Muscle layer of duodenum (tissue), 2 donors: Measurements from ENCODE around the gene MMP7.

ENCODE experiments used
- H3K27ac ChIP-seq: one replicate; pipeline ENCODE4 v1.7.0; 2013; ENCODE audit warnings: mild to moderate bottlenecking, low read length
- H3K27me3 ChIP-seq: one replicate; pipeline ENCODE4 v1.7.0; 2013; ENCODE audit warnings: low read depth, mild to moderate bottlenecking, control low read depth, low read length
- H3K36me3 ChIP-seq, 2 donors: one replicate each; pipeline ENCODE4 v1.7.0; 2013; ENCODE audit warnings: low read length in 2 of 2, control low read depth in 1 of 2, mild to moderate bottlenecking in 1 of 2; ENCODE audit not compliant: insufficient read depth in 2 of 2, control insufficient read depth in 1 of 2
- H3K4me1 ChIP-seq, 2 donors: one replicate each; pipeline ENCODE4 v1.7.0; 2013; ENCODE audit warnings: low read length in 2 of 2, mild to moderate bottlenecking in 2 of 2, control low read depth in 1 of 2, moderate library complexity in 1 of 2; ENCODE audit not compliant: insufficient read depth in 2 of 2, control insufficient read depth in 1 of 2
- H3K4me3 ChIP-seq, 2 donors: one replicate each; pipeline ENCODE4 v1.7.0; 2013; ENCODE audit warnings: low read length in 2 of 2, low read depth in 1 of 2, mild to moderate bottlenecking in 1 of 2
- H3K9me3 ChIP-seq, 2 donors: one replicate each; pipeline ENCODE4 v1.7.0; 2013; ENCODE audit warnings: low read length in 2 of 2, control low read depth in 1 of 2, mild to moderate bottlenecking in 1 of 2; ENCODE audit not compliant: control insufficient read depth in 1 of 2
- donor health status: healthy.

Gene MMP7

GRCh38 chr11:102473543-102473942 is 57.0 kb downstream of the MMP7 start:
- no peak overlapping the region for H3K27ac ChIP-seq

DNA sequence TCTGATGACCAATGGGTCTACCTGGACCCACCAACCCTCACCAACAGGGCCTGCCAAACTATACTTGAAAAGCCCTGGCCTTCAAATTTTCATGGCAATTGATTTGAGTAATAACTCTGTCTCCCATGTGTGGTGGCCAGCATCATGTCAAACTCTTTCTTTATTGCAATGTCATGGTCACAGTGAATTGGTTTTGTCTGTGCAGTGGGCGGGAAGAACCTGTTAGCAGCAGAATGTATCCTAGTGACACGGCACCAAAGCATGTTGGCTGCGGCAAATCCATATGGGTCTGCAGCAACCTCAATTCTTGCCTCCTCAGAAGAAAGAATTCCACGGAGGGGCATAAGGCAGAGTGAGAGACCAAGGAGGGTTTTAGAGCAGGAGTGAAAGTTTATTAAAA is 58.4 kb downstream of the MMP7 start:
- peaks cover 16 to 20% of the 10 kb centered on the region in 2 donors for H3K4me1 ChIP-seq
- no peaks in the 10 kb centered on the region for H3K36me3 ChIP-seq
- no peak overlapping the region for H3K4me3 ChIP-seq
- H3K27ac ChIP-seq, result no peak overlapping the region
- H3K27me3 ChIP-seq, result no peaks in the 10 kb centered on the region
- no peaks in the 10 kb centered on the region for H3K9me3 ChIP-seq

More at GRCh38 chr11:102473543-102473942, 57.0 kb downstream of the MMP7 start:
- H3K9me3 ChIP-seq, result no peaks in the 10 kb centered on the region
- no peaks in the 10 kb centered on the region for H3K36me3 ChIP-seq
- peaks cover 15% of the 10 kb centered on the region in 2 donors for H3K4me1 ChIP-seq
- H3K27me3 ChIP-seq, result no peaks in the 10 kb centered on the region
- H3K4me3 ChIP-seq, result no peak overlapping the region

- H3K4me3 ChIP-seq, result no peak overlapping the region
- no peaks in the 10 kb centered on the region for H3K27me3 ChIP-seq
- no peaks in the 10 kb centered on the region for H3K9me3 ChIP-seq
- no peak overlapping the region for H3K27ac ChIP-seq
- H3K36me3 ChIP-seq, result no peaks in the 10 kb centered on the region
- peaks cover 16% of the 10 kb centered on the region in 2 donors for H3K4me1 ChIP-seq
These were observed 59.1 kb downstream of the MMP7 start for GRCh38 chr11:102471474-102471873.
